Activated CD8-positive, alpha-beta T cell treated with anti-CD3 and anti-CD28 coated beads for 36 hours (primary cell): ENCODE results near the gene CTSZ. TPM values are rescaled to one million over a fixed set of nuclear protein-coding genes. Genes with fewer than 3 reads are reported as not detected.

Experiments used
- ATAC-seq: fragments of 200-7000 bp; cut with Tn5 transposase; one replicate; pipeline ENCODE4 v1.10.0; 2021; ENCODE audit warnings: mild to moderate bottlenecking, moderate library complexity
- CTCF ChIA-PET: fragments of 350-600 bp; sonication (Branson Sonifier 250); formaldehyde crosslinking; loops from one replicate; lab custom pipeline; 2021; ENCODE audit warnings: antibody characterized with exemption; lab: Charles Lee
- POLR2A ChIA-PET: fragments of 350-600 bp; sonication (Branson Sonifier 250); formaldehyde crosslinking; loops from one replicate; lab custom pipeline; 2021; ENCODE audit warnings: antibody characterized with exemption; lab: Charles Lee
- DNase-seq: peaks from one replicate; pipeline ENCODE4 v3.0.0-alpha.2; 2020
- H3K27ac Mint-ChIP-seq: one replicate; pipeline ENCODE4 v1.8.0; 2021; ENCODE audit warnings: mild to moderate bottlenecking, mixed read lengths
- H3K27me3 Mint-ChIP-seq: one replicate; pipeline ENCODE4 v1.8.0; 2021; ENCODE audit warnings: mixed read lengths
- H3K36me3 Mint-ChIP-seq: one replicate; pipeline ENCODE4 v1.8.0; 2021; ENCODE audit warnings: low read depth, mixed read lengths
- H3K4me1 Mint-ChIP-seq: one replicate; pipeline ENCODE4 v1.8.0; 2021; ENCODE audit warnings: low read depth, mixed read lengths
- H3K4me3 Mint-ChIP-seq: one replicate; pipeline ENCODE4 v1.8.0; 2021; ENCODE audit warnings: mild to moderate bottlenecking, moderate library complexity, mixed read lengths
- H3K9me3 Mint-ChIP-seq: one replicate; pipeline ENCODE4 v1.8.0; 2021; ENCODE audit warnings: mixed read lengths
- CTCF ChIP-seq: fragments of 200-600 bp; IDR thresholded peaks from one replicate; pipeline ENCODE4 v1.8.0; 2022; ENCODE audit warnings: antibody characterized with exemption, mild to moderate bottlenecking
- intact Hi-C: fragments of 100-400 bp; cut with micrococcal nuclease; formaldehyde crosslinking; loops from one replicate; pipeline ENCODE4 v1.10.0; 2022
- total RNA-seq, 2 experiments: library from RNA; stranded (reverse); gene quantifications; one replicate each; pipeline ENCODE4 v1.2.3, GENCODE V29; 2021

CTSZ gene
- total RNA-seq, 2 experiments from 2014 or later, result 17.9 to 18.4 TPM

DNA sequence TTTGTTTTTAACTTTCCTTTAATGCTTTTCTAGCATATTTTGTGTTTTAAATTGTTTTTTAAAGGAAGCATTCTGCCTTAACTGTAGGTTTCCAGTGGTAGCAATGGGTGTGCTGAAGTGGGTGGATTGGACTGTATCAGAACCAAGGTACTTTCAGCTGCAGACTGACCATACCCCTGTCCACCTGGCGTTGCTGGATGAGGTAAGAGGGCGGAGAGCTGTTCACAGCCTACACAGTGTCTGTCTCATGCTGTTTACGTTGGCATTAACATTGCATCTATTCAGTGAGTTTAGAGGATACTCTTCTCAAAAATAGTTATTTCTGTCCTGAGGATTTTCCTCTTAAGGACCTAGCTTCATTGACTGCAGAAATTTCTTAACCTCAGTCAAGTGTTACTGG lies 14.1 kb downstream of the CTSZ start:
- Mint-ChIP-seq H3K36me3 (peaks cover 61% of the 10 kb centered on the region), H3K4me1 (no peaks in the 10 kb centered on the region), H3K27me3 (no peaks in the 10 kb centered on the region), H3K27ac (no peak overlapping the region), H3K4me3 (no peak overlapping the region), H3K9me3 (no peaks in the 10 kb centered on the region)
- TF ChIP-seq CTCF, result no peak
- no peak for DNase-seq
- ChIA-PET POLR2A (interaction anchor here (1.2 to 2.0 kb wide), 3 partner anchors 9 to 17 kb away, joined by 3 to 12 read pairs (median 4); no protein-coding TSS in a partner anchor), CTCF (interaction anchor here (0.9 to 1.5 kb wide), 3 partner anchors 96 to 342 kb away, joined by 3 to 4 read pairs (median 3); partner anchors contain the start of gene STX16)
- no peak for ATAC-seq
- intact Hi-C loops, result no loop called here

GRCh38 chr20:58991715-58992114 lies 15.3 kb downstream of the CTSZ start:
- ChIA-PET CTCF (no interaction called here), POLR2A (interaction anchor here (2.0 kb wide), 1 partner anchor 10 kb away, joined by 12 read pairs; no protein-coding TSS in a partner anchor)
- Mint-ChIP-seq H3K27ac (no peak overlapping the region), H3K4me3 (no peak overlapping the region), H3K36me3 (peaks cover 64% of the 10 kb centered on the region), H3K9me3 (no peaks in the 10 kb centered on the region), H3K27me3 (no peaks in the 10 kb centered on the region), H3K4me1 (no peaks in the 10 kb centered on the region)
- intact Hi-C loops, result no loop called here
- DNase-seq (no peak), ATAC-seq (no peak)
- no peak for TF ChIP-seq CTCF

GRCh38 chr20:58990651-58991445 lies 16.2 kb downstream of the CTSZ start:
- TF ChIP-seq CTCF, result no peak
- ATAC-seq, result no peak
- H3K27me3 Mint-ChIP-seq, result no peaks in the 10 kb centered on the region

DNA sequence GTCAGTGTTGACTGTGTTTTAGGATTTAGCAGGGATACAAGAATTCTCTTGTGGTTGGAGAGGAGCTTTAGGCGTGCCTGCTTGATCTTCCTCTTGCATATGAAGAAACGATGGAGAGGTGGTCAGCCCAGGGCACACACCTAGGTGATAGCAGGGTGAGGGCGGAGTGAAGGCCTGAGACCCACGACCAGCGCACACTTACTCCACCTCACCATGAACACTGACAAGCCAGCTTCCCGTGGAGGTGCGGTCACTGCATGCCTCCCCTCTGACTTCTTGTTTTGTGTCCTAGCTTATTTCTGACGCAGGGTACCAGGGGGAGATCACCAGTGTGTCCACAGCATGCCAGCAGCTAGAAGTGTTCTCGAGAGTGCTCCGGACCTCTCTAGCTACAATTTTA lies 17.9 kb downstream of the CTSZ start:
- no peak for TF ChIP-seq CTCF
- ChIA-PET CTCF (interaction anchor here (1.7 kb wide), 1 partner anchor 122 kb away, joined by 5 read pairs; no protein-coding TSS in a partner anchor), POLR2A (interaction anchor here (0.8 to 1.5 kb wide), 4 partner anchors 9 to 218 kb away, joined by 3 to 4 read pairs (median 3); no protein-coding TSS in a partner anchor)
- ATAC-seq, result no peak
- Mint-ChIP-seq H3K36me3 (peaks cover 58% of the 10 kb centered on the region), H3K27me3 (no peaks in the 10 kb centered on the region), H3K4me1 (peaks cover 14% of the 10 kb centered on the region), H3K9me3 (no peaks in the 10 kb centered on the region), H3K4me3 (no peak overlapping the region), H3K27ac (no peak overlapping the region)
- intact Hi-C loops, result no loop called here
- no peak for DNase-seq

More at GRCh38 chr20:58990651-58991445, 16.2 kb downstream of the CTSZ start:
- H3K27ac Mint-ChIP-seq, result no peak overlapping the region
- intact Hi-C loops, result no loop called here
- H3K9me3 Mint-ChIP-seq, result no peaks in the 10 kb centered on the region
- DNase-seq, result no peak
- no peak overlapping the region for H3K4me3 Mint-ChIP-seq
- peaks cover 61% of the 10 kb centered on the region for H3K36me3 Mint-ChIP-seq
- H3K4me1 Mint-ChIP-seq, result peaks cover 2% of the 10 kb centered on the region
- POLR2A ChIA-PET, result interaction anchor here (1.0 kb wide), 1 partner anchor 41 kb away, joined by 8 read pairs; the partner anchor contains the start of gene ATP5F1E
- CTCF ChIA-PET, result no interaction called here

DNA sequence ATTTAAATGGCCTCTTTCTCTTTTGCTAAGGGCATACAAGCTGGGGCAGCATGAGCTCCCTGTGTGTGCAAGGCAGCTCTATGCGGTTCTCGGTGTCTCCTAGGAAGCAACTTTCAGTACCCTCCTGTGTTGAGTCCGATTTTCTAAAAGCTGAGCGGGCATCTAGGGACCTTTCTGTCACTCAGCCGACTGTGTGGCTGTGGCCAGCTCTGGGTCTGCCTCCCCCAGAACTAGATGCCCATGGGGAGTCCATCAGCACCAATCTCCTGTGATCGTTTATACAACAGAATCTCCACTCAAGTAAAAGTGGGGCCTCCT lies 18.5 kb downstream of the CTSZ start:
- intact Hi-C loops, result no loop called here
- DNase-seq (no peak), ATAC-seq (no peak)
- TF ChIP-seq CTCF, result no peak
- Mint-ChIP-seq H3K36me3 (peaks cover 60% of the 10 kb centered on the region), H3K4me3 (no peak overlapping the region), H3K9me3 (no peaks in the 10 kb centered on the region), H3K27ac (no peak overlapping the region), H3K27me3 (no peaks in the 10 kb centered on the region), H3K4me1 (peaks cover 20% of the 10 kb centered on the region)
- POLR2A ChIA-PET, result interaction anchor here (0.5 to 1.5 kb wide), 3 partner anchors 10 to 219 kb away, joined by 3 to 4 read pairs (median 3); no protein-coding TSS in a partner anchor
- CTCF ChIA-PET, result interaction anchor here (1.7 kb wide), 1 partner anchor 121 kb away, joined by 5 read pairs; no protein-coding TSS in a partner anchor
